ENCODE measurements around the gene MYO7A. TPM values are rescaled to one million over a fixed set of nuclear protein-coding genes. Genes with fewer than 3 reads are reported as not detected.

MYO7A gene
- polyA plus RNA-seq, 1 donor (not counting 4 experiments of a cell fraction or from before 2014, with no cell fraction given), result 0.75 TPM

DNA sequence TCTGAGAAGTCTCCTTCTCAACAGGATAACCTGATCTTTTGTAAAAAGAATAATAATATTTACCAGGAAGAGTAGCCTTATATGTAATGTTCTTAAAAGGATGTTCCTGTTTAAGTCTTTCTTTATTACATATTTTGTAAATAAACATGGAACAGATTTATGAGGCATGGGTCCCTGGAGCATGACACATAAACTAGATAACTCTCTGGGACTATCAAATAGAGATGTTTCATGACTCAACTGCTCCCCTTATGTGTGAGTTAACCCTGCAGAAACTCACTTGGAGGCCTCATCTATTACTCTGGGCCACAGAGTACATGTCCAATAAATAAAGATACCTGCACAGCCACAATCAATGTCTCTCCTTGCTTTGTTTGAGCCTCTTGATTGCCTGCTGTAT is 108.9 kb downstream of the MYO7A start:
- H4K20me1 ChIP-seq (ENCODE audit: control insufficient read depth, extremely low read depth, insufficient read depth, low read length), result no peaks in the 10 kb centered on the region
- no peaks in the 10 kb centered on the region for H3K36me3 ChIP-seq (ENCODE audit: control insufficient read depth in 2 of 2, extremely low read depth in 1 of 2, insufficient read depth in 2 of 2, low read length in 2 of 2)
- FAIRE-seq (no peak), DNase-seq (ENCODE audit: low read depth, low spot score) (no peak)
- no peak overlapping the region for H3K4me2 ChIP-seq (ENCODE audit: control insufficient read depth, extremely low read depth, insufficient read depth, low read depth, low read length)
- H3K9ac ChIP-seq (ENCODE audit: control insufficient read depth, extremely low read depth, insufficient read depth, low read length), result no peak overlapping the region
- H3K9me3 ChIP-seq (ENCODE audit: control insufficient read depth, low read depth, low read length), result no peaks in the 10 kb centered on the region
- no peaks in the 10 kb centered on the region for H3K27me3 ChIP-seq (ENCODE audit: control insufficient read depth, extremely low read depth, insufficient read depth, low read length)
- TF ChIP-seq EZH2 (IDR thresholded peaks at IDR 0.05; ENCODE audit: low read length), result no peak
- TF ChIP-seq, protein P1, sequence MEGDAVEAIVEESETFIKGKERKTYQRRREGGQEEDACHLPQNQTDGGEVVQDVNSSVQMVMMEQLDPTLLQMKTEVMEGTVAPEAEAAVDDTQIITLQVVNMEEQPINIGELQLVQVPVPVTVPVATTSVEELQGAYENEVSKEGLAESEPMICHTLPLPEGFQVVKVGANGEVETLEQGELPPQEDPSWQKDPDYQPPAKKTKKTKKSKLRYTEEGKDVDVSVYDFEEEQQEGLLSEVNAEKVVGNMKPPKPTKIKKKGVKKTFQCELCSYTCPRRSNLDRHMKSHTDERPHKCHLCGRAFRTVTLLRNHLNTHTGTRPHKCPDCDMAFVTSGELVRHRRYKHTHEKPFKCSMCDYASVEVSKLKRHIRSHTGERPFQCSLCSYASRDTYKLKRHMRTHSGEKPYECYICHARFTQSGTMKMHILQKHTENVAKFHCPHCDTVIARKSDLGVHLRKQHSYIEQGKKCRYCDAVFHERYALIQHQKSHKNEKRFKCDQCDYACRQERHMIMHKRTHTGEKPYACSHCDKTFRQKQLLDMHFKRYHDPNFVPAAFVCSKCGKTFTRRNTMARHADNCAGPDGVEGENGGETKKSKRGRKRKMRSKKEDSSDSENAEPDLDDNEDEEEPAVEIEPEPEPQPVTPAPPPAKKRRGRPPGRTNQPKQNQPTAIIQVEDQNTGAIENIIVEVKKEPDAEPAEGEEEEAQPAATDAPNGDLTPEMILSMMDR (optimal IDR thresholded peaks at IDR 0.05 in 1 of 3, IDR thresholded peaks at IDR 0.05 in 1 of 3, conservative IDR thresholded peaks at IDR 0.05 in 1 of 3; ENCODE audit: extremely low read depth in 1 of 3, insufficient read depth in 2 of 3, low read length in 3 of 3), result no peak
- H3K79me2 ChIP-seq (ENCODE audit: control insufficient read depth, insufficient read depth, low read length), result no peaks in the 10 kb centered on the region
- H2AFZ ChIP-seq (ENCODE audit: control insufficient read depth, low read length), result no peak overlapping the region
- H3K4me1 ChIP-seq (ENCODE audit: control insufficient read depth, extremely low read depth, insufficient read depth, low read length), result no peaks in the 10 kb centered on the region
- no peaks in the 10 kb centered on the region for H3K9me1 ChIP-seq (ENCODE audit: control insufficient read depth, extremely low read depth, insufficient read depth, low read length)
- H3K4me3 ChIP-seq (ENCODE audit: control insufficient read depth in 2 of 3, extremely low read depth in 1 of 3, insufficient read depth in 2 of 3, low read depth in 1 of 3, low read length in 3 of 3), result no peak overlapping the region
- H3K27ac ChIP-seq (ENCODE audit: control insufficient read depth, insufficient read depth, low read length), result no peak overlapping the region
- dilution Hi-C loops (cut with MboI; ENCODE audit: extremely low pct_ligation_motif_present, low sequenced_read_pairs), result no loop called here

DNA sequence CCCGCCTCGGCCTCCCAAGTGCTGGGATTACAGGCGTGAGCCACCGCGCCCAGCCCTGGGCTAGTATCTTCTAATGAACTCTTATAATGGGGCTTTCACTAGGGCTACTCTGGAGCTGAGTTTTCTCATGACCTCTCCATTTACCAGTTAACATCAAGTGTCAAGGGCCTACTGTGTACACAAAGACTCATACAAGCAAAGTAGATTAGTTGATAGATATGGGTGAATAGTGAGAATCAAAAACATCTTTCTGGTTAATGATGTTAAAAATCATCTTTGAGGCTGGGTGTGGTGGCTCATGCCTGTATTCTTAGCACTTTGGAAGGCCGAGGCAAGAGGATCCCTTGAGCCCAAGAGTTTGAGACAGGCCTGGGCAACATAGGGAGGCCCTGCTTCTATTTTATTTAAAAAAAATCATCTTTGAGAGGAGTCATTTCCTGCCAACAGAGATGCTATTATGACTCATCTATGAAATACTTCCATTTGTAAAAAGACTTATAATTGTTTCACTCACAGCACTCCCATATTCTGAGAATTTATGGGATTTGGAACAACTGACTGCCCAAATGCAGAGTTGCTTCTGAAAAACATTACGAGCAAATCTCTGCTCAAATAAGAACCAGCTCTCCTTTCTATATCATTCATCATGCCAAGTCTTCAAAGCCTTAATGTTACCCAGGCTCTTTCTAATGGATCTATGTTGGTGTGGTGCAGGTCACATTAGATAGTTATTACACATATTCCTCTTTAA is 116.4 kb downstream of the MYO7A start:
- Histone ChIP-seq H3K9ac (ENCODE audit: control insufficient read depth, extremely low read depth, insufficient read depth, low read length) (no peak overlapping the region), H2AFZ (ENCODE audit: control insufficient read depth, low read length) (peak overlapping the region; percentile 65), H3K27ac (ENCODE audit: control insufficient read depth, insufficient read depth, low read length) (peak overlapping the region; percentile 76), H3K36me3 (ENCODE audit: control insufficient read depth in 2 of 2, extremely low read depth in 1 of 2, insufficient read depth in 2 of 2, low read length in 2 of 2) (no peaks in the 10 kb centered on the region), H3K27me3 (ENCODE audit: control insufficient read depth, extremely low read depth, insufficient read depth, low read length) (no peaks in the 10 kb centered on the region), H4K20me1 (ENCODE audit: control insufficient read depth, extremely low read depth, insufficient read depth, low read length) (no peaks in the 10 kb centered on the region), H3K4me1 (ENCODE audit: control insufficient read depth, extremely low read depth, insufficient read depth, low read length) (peaks cover 26% of the 10 kb centered on the region), H3K9me3 (ENCODE audit: control insufficient read depth, low read depth, low read length) (no peaks in the 10 kb centered on the region), H3K4me3 (ENCODE audit: control insufficient read depth in 2 of 3, extremely low read depth in 1 of 3, insufficient read depth in 2 of 3, low read depth in 1 of 3, low read length in 3 of 3) (no peak overlapping the region), H3K9me1 (ENCODE audit: control insufficient read depth, extremely low read depth, insufficient read depth, low read length) (no peaks in the 10 kb centered on the region), H3K79me2 (ENCODE audit: control insufficient read depth, insufficient read depth, low read length) (no peaks in the 10 kb centered on the region), H3K4me2 (ENCODE audit: control insufficient read depth, extremely low read depth, insufficient read depth, low read depth, low read length) (peak overlapping the region; percentile 67)
- FAIRE-seq (peak; percentile 85), DNase-seq (ENCODE audit: low read depth, low spot score) (no peak)
- TF ChIP-seq, protein P1 (optimal IDR thresholded peaks at IDR 0.05 in 1 of 3, IDR thresholded peaks at IDR 0.05 in 1 of 3, conservative IDR thresholded peaks at IDR 0.05 in 1 of 3; ENCODE audit: extremely low read depth in 1 of 3, insufficient read depth in 2 of 3, low read length in 3 of 3), result no peak
- no peak for TF ChIP-seq EZH2 (IDR thresholded peaks at IDR 0.05; ENCODE audit: low read length)
- dilution Hi-C loops (cut with MboI; ENCODE audit: extremely low pct_ligation_motif_present, low sequenced_read_pairs), result no loop called here

Data from keratinocyte (primary cell).